H9 (cell line): ENCODE results near the gene CPT1A. TPM values are rescaled to one million over a fixed set of nuclear protein-coding genes. Genes with fewer than 3 reads are reported as not detected.

Source experiments
- DNase-seq: peaks from one replicate; pipeline ENCODE4 v3.0.0-alpha.2; 2017
- H2AFZ ChIP-seq: one replicate; pipeline ENCODE4 v1.6.1; 2013; ENCODE audit warnings: mild to moderate bottlenecking, low read length, control low read depth, moderate library complexity
- H2AK5ac ChIP-seq: 2 replicates; pipeline ENCODE4 v1.6.1; 2013; ENCODE audit warnings: low read length, control low read depth, mixed read lengths; ENCODE audit not compliant: insufficient read length
- H2BK120ac ChIP-seq: one replicate; pipeline ENCODE4 v1.6.1; 2013; ENCODE audit warnings: low read depth, mild to moderate bottlenecking, low read length, control low read depth, inconsistent platforms; ENCODE audit not compliant: poor library complexity, severe bottlenecking
- H2BK12ac ChIP-seq: 2 replicates; pipeline ENCODE4 v1.6.1; 2013; ENCODE audit warnings: low read length, control low read depth, mixed read lengths, low read depth; ENCODE audit not compliant: insufficient read length
- H2BK15ac ChIP-seq: 2 replicates; pipeline ENCODE4 v1.6.1; 2013; ENCODE audit warnings: low read depth, low read length, control low read depth
- H2BK20ac ChIP-seq: one replicate; pipeline ENCODE4 v1.6.1; 2013; ENCODE audit warnings: low read depth, mild to moderate bottlenecking, low read length, control low read depth, inconsistent platforms; ENCODE audit not compliant: poor library complexity, severe bottlenecking
- H2BK5ac ChIP-seq: 2 replicates; pipeline ENCODE4 v1.6.1; 2013; ENCODE audit warnings: low read length, control low read depth, mixed read lengths; ENCODE audit not compliant: insufficient read length
- H3K14ac ChIP-seq: 2 replicates; pipeline ENCODE4 v1.6.1; 2013; ENCODE audit warnings: low read length, control low read depth; ENCODE audit not compliant: insufficient read depth
- H3K18ac ChIP-seq: 2 replicates; pipeline ENCODE4 v1.6.1; 2013; ENCODE audit warnings: low read depth, mild to moderate bottlenecking, mixed read lengths, low read length, control low read depth; ENCODE audit not compliant: insufficient read length
- H3K23ac ChIP-seq: 2 replicates; pipeline ENCODE4 v1.6.1; 2013; ENCODE audit warnings: low read length, control low read depth, mixed read lengths, low read depth; ENCODE audit not compliant: insufficient read length
- H3K23me2 ChIP-seq: 2 replicates; pipeline ENCODE4 v1.6.1; 2013; ENCODE audit warnings: low read depth, mild to moderate bottlenecking, mixed read lengths, low read length, control low read depth; ENCODE audit not compliant: insufficient read length, poor library complexity, severe bottlenecking
- H3K27ac ChIP-seq: 2 replicates; pipeline ENCODE4 v1.5.1; 2013; ENCODE audit warnings: low read length, control low read depth, mixed read lengths, low read depth; ENCODE audit not compliant: insufficient read length
- H3K27me3 ChIP-seq: 2 replicates; pipeline ENCODE4 v1.6.1; 2013; ENCODE audit warnings: low read length, control low read depth, inconsistent platforms; ENCODE audit not compliant: insufficient read depth
- H3K4ac ChIP-seq: 2 replicates; pipeline ENCODE4 v1.6.1; 2013; ENCODE audit warnings: low read depth, mild to moderate bottlenecking, control low read depth, inconsistent platforms, low read length, moderate library complexity
- H3K4me1 ChIP-seq: 2 replicates; pipeline ENCODE4 v1.6.1; 2013; ENCODE audit warnings: low read length, control low read depth, inconsistent platforms; ENCODE audit not compliant: insufficient read depth
- H3K4me2 ChIP-seq: 2 replicates; pipeline ENCODE4 v1.6.1; 2013; ENCODE audit warnings: low read length, control low read depth, mixed read lengths; ENCODE audit not compliant: insufficient read length, insufficient read depth
- H3K56ac ChIP-seq: 2 replicates; pipeline ENCODE4 v1.6.1; 2013; ENCODE audit warnings: low read depth, mild to moderate bottlenecking, mixed read lengths, low read length, control low read depth; ENCODE audit not compliant: insufficient read length
- H3K79me1 ChIP-seq: 2 replicates; pipeline ENCODE4 v1.6.1; 2013; ENCODE audit warnings: low read depth, mild to moderate bottlenecking, moderate library complexity, low read length, control low read depth, inconsistent platforms; ENCODE audit not compliant: insufficient read depth, poor library complexity, severe bottlenecking
- H3K79me2 ChIP-seq: 2 replicates; pipeline ENCODE4 v1.6.1; 2013; ENCODE audit warnings: low read length, control low read depth, inconsistent platforms; ENCODE audit not compliant: insufficient read depth
- H3K9ac ChIP-seq: 2 replicates; pipeline ENCODE4 v1.6.1; 2013; ENCODE audit warnings: low read length, control low read depth, mixed read lengths; ENCODE audit not compliant: insufficient read length; ENCODE audit errors: extremely low read depth
- H3K9me3 ChIP-seq: one replicate; pipeline ENCODE4 v1.6.1; 2013; ENCODE audit warnings: low read depth, low read length, inconsistent platforms; ENCODE audit not compliant: control insufficient read depth
- H3T11ph ChIP-seq: one replicate; pipeline ENCODE4 v1.6.1; 2013; ENCODE audit warnings: mild to moderate bottlenecking, low read length, control low read depth, inconsistent platforms
- H4K20me1 ChIP-seq: one replicate; pipeline ENCODE4 v1.6.1; 2013; ENCODE audit not compliant: control insufficient read depth, insufficient read length, insufficient read depth
- H4K5ac ChIP-seq: 2 replicates; pipeline ENCODE4 v1.6.1; 2013; ENCODE audit warnings: low read depth, mild to moderate bottlenecking, mixed read lengths, low read length, control low read depth; ENCODE audit not compliant: insufficient read length
- H4K8ac ChIP-seq: replicated peaks from 2 replicates; pipeline ENCODE4 v1.6.1; 2013; ENCODE audit warnings: low read length, control low read depth, mixed read lengths, low read depth; ENCODE audit not compliant: insufficient read length
- H4K91ac ChIP-seq: 2 replicates; pipeline ENCODE4 v1.6.1; 2013; ENCODE audit warnings: low read depth, mild to moderate bottlenecking, moderate library complexity, mixed read lengths, low read length, control low read depth; ENCODE audit not compliant: insufficient read length
- H3K27ac Mint-ChIP-seq, 3 experiments: 2 replicates in 2 of 3; 3 replicates in 1 of 3; pipeline ENCODE4 v1.8.0; 2020 to 2021; ENCODE audit warnings: mixed read lengths in 3 of 3, mild to moderate bottlenecking in 1 of 3, moderate library complexity in 1 of 3
- H3K27me3 Mint-ChIP-seq: 2 replicates; pipeline ENCODE4 v1.8.0; 2021; ENCODE audit warnings: low read depth, mild to moderate bottlenecking, moderate library complexity, mixed read lengths
- H3K36me3 Mint-ChIP-seq, 3 experiments: 2 replicates in 2 of 3; 3 replicates in 1 of 3; pipeline ENCODE4 v1.8.0; 2020 to 2021; ENCODE audit warnings: low read depth in 3 of 3, mixed read lengths in 3 of 3; ENCODE audit not compliant: insufficient read depth in 1 of 3
- H3K4me1 Mint-ChIP-seq, 2 experiments: 2 replicates each; pipeline ENCODE4 v1.8.0; 2020; ENCODE audit warnings: mixed read lengths in 2 of 2
- H3K4me3 Mint-ChIP-seq, 2 experiments: 2 replicates in 1 of 2; 3 replicates in 1 of 2; pipeline ENCODE4 v1.8.0; 2020 to 2021; ENCODE audit warnings: mild to moderate bottlenecking in 2 of 2, mixed read lengths in 2 of 2, moderate library complexity in 1 of 2
- H3K9me3 Mint-ChIP-seq, 2 experiments: 2 replicates in 1 of 2; 3 replicates in 1 of 2; pipeline ENCODE4 v1.8.0; 2020; ENCODE audit warnings: mild to moderate bottlenecking in 2 of 2, mixed read lengths in 2 of 2, moderate library complexity in 1 of 2
- WGBS: extraction: QIAGEN DNeasy Blood & Tissue Kit; methylation state at CpG from one replicate; pipeline ENCODE4 v1.1.7; 2013; ENCODE audit warnings: missing lambda C conversion rate, low lambda C conversion rate, mixed read lengths; ENCODE audit not compliant: insufficient read length; ENCODE audit errors: extremely low coverage; 5-methylcytosine and 5-hydroxymethylcytosine counted together
- total RNA-seq: library from RNA; stranded (reverse); gene quantifications from 2 replicates; pipeline ENCODE4 v1.2.1, GENCODE V29; 2021
- TF ChIP-seq, protein P1 (sequence below): fragments of 200-600 bp; sonication (generic); conservative IDR thresholded peaks from 3 replicates; pipeline ENCODE4 v1.8.0; 2021; ENCODE audit warnings: antibody characterized with exemption, mild to moderate bottlenecking

Gene CPT1A
- total RNA-seq, 1 experiment from 2014 or later = 7.5 TPM

DNA sequence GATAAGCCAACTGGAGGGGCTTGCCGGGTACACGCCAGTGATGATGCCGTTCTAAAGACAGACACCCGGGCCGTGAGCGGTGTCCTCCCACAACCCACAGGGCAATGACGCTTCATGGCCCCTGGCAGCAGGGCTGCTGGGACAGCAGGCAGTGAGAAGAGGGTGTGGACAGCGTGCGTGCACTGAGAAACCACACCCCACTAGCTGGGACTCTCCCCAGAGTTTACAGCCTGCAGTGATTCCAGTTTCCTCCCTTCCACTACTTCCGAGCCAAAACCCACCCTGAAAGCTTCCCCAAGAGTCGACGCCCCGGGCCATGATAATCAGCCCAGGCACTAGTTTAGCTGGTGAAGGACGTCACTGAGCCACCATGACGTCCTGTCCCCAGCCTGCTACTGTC is 29.2 kb downstream of the CPT1A start:
- no peak overlapping the region for H3T11ph ChIP-seq
- no peak overlapping the region for H2BK20ac ChIP-seq
- DNase-seq = no peak
- no peak overlapping the region for H2BK12ac ChIP-seq
- no peaks in the 10 kb centered on the region for H3K9me3 ChIP-seq
- WGBS = no CpG with 5 or more reads among the region's 15 CpGs
- no peaks in the 10 kb centered on the region for H3K27me3 ChIP-seq
- H3K9me3 Mint-ChIP-seq = no peaks in the 10 kb centered on the region; a peak in 1 of 5 replicates
- H2AFZ ChIP-seq = no peak overlapping the region
- H4K20me1 ChIP-seq = no peaks in the 10 kb centered on the region
- H3K4me1 Mint-ChIP-seq = peaks cover 0 to 4% of the 10 kb centered on the region in 2 experiments; a peak in 3 of 4 replicates
- no peak overlapping the region for H4K91ac ChIP-seq
- H4K8ac ChIP-seq = no peak overlapping the region
- H3K36me3 Mint-ChIP-seq = no peaks in the 10 kb centered on the region
- no peak overlapping the region for H3K27ac ChIP-seq
- no peaks in the 10 kb centered on the region for H3K27me3 Mint-ChIP-seq
- H3K18ac ChIP-seq = no peak overlapping the region
- H3K4me1 ChIP-seq = no peaks in the 10 kb centered on the region; the same call in 1 of the 2 replicates
- no peak overlapping the region for H3K14ac ChIP-seq
- no peak overlapping the region for H3K4me2 ChIP-seq
- no peak overlapping the region for H2AK5ac ChIP-seq
- no peak overlapping the region for H2BK120ac ChIP-seq
- H3K4me3 Mint-ChIP-seq = no peak overlapping the region
- H4K5ac ChIP-seq = no peak overlapping the region
- H3K23me2 ChIP-seq = no peaks in the 10 kb centered on the region
- H3K79me1 ChIP-seq = no peaks in the 10 kb centered on the region
- no peak overlapping the region for H3K56ac ChIP-seq
- no peak overlapping the region for H2BK15ac ChIP-seq
- TF ChIP-seq, protein P1, sequence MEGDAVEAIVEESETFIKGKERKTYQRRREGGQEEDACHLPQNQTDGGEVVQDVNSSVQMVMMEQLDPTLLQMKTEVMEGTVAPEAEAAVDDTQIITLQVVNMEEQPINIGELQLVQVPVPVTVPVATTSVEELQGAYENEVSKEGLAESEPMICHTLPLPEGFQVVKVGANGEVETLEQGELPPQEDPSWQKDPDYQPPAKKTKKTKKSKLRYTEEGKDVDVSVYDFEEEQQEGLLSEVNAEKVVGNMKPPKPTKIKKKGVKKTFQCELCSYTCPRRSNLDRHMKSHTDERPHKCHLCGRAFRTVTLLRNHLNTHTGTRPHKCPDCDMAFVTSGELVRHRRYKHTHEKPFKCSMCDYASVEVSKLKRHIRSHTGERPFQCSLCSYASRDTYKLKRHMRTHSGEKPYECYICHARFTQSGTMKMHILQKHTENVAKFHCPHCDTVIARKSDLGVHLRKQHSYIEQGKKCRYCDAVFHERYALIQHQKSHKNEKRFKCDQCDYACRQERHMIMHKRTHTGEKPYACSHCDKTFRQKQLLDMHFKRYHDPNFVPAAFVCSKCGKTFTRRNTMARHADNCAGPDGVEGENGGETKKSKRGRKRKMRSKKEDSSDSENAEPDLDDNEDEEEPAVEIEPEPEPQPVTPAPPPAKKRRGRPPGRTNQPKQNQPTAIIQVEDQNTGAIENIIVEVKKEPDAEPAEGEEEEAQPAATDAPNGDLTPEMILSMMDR = no peak
- peak overlapping the region in 1 of 3 experiments; percentile 21; a peak in 1 of 7 replicates for H3K27ac Mint-ChIP-seq
- no peak overlapping the region for H3K9ac ChIP-seq
- no peak overlapping the region for H2BK5ac ChIP-seq
- no peak overlapping the region for H3K4ac ChIP-seq
- no peak overlapping the region for H3K23ac ChIP-seq
- H3K79me2 ChIP-seq = no peaks in the 10 kb centered on the region
